Measurements from ENCODE around the gene ACAA2.

DNA sequence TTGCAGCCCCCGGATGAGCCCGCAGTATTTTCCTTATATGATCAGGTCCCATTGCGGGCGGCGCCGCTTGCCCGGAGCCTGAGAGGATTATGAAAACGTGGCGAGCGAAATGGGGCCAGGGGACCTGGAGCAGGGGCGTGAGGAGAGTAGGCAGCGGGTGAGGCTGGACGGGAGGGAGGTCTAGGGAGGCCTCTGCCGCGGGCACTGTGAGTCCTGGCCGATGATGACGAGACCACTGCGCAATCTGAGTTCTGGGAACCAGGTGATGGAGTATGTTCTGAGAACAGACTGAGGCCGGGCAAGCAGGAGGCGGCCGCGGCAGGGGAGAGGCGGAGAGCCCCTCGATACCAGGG lies 790 bp upstream of the ACAA2 start:
- TF ChIP-seq, protein P1, sequence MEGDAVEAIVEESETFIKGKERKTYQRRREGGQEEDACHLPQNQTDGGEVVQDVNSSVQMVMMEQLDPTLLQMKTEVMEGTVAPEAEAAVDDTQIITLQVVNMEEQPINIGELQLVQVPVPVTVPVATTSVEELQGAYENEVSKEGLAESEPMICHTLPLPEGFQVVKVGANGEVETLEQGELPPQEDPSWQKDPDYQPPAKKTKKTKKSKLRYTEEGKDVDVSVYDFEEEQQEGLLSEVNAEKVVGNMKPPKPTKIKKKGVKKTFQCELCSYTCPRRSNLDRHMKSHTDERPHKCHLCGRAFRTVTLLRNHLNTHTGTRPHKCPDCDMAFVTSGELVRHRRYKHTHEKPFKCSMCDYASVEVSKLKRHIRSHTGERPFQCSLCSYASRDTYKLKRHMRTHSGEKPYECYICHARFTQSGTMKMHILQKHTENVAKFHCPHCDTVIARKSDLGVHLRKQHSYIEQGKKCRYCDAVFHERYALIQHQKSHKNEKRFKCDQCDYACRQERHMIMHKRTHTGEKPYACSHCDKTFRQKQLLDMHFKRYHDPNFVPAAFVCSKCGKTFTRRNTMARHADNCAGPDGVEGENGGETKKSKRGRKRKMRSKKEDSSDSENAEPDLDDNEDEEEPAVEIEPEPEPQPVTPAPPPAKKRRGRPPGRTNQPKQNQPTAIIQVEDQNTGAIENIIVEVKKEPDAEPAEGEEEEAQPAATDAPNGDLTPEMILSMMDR (IDR thresholded peaks at IDR 0.05) = no peak
- peak; percentile 13 for TF ChIP-seq POLR2AphosphoS5 (IDR thresholded peaks at IDR 0.05)

All from prostate gland (tissue), 2 donors.